Spleen (tissue), 11 donors: Measurements from ENCODE around the gene RNF224. TPM values are rescaled to one million over a fixed set of nuclear protein-coding genes. Genes with fewer than 3 reads are reported as not detected.

Experiments used
- DNase-seq: peaks from one replicate; pipeline ENCODE4 v3.0.0-alpha.2; 2020
- H3K27ac ChIP-seq, 8 donors: fragments of 200-600 bp; sonication (generic) in 7 of 8; 1 replicate in 4 of 8; 2 replicates in 4 of 8; pipeline versions ENCODE4 v1.5.0 to v1.8.0; 2016 to 2021; ENCODE audit warnings: inconsistent platforms in 4 of 8, mild to moderate bottlenecking in 4 of 8, moderate library complexity in 1 of 8
- H3K27me3 ChIP-seq, 7 donors: fragments of 200-600 bp; sonication (generic) in 6 of 7; replicated peaks in 1 of 7; 1 replicate in 4 of 7; 2 replicates in 3 of 7; pipeline versions ENCODE4 v1.5.0 to v1.8.0; 2016 to 2021; ENCODE audit warnings: inconsistent platforms in 3 of 7, mild to moderate bottlenecking in 1 of 7
- H3K36me3 ChIP-seq, 6 donors: fragments of 200-600 bp; sonication (generic) in 5 of 6; 1 replicate in 4 of 6; 2 replicates in 2 of 6; pipeline versions ENCODE4 v1.5.0 to v1.8.0; 2016 to 2021; ENCODE audit warnings: inconsistent platforms in 2 of 6
- H3K4me1 ChIP-seq, 6 donors: fragments of 200-600 bp; sonication (generic) in 5 of 6; 1 replicate in 3 of 6; 2 replicates in 3 of 6; pipeline versions ENCODE4 v1.5.0 to v1.8.0; 2016 to 2021; ENCODE audit warnings: inconsistent platforms in 3 of 6
- H3K4me3 ChIP-seq, 8 donors: fragments of 200-600 bp; sonication (generic) in 7 of 8; 1 replicate in 4 of 8; 2 replicates in 4 of 8; pipeline versions ENCODE4 v1.5.0 to v1.8.0; 2016 to 2021; ENCODE audit warnings: inconsistent platforms in 4 of 8, mild to moderate bottlenecking in 4 of 8, moderate library complexity in 2 of 8
- H3K9me3 ChIP-seq, 8 donors: fragments of 200-600 bp; sonication (generic) in 7 of 8; 1 replicate in 4 of 8; 2 replicates in 4 of 8; pipeline versions ENCODE4 v1.5.0 to v1.8.0; 2016 to 2021; ENCODE audit warnings: inconsistent platforms in 4 of 8
- CTCF ChIP-seq, 11 experiments: fragments of 200-600 bp in 7 of 11; fragments of 450-650 bp in 4 of 11; sonication (generic) in 4 of 11; IDR thresholded peaks in 8 of 11; conservative IDR thresholded peaks in 3 of 11; 1 replicate in 7 of 11; 2 replicates in 4 of 11; pipeline versions ENCODE4 v1.4.0 to v1.8.0; 2016 to 2021; ENCODE audit warnings: antibody characterized with exemption in 11 of 11, inconsistent platforms in 4 of 11, mild to moderate bottlenecking in 1 of 11
- POLR2A ChIP-seq, 3 donors: fragments of 450-650 bp; IDR thresholded peaks; one replicate each; pipeline ENCODE4 v1.5.1; 2017; ENCODE audit warnings: antibody characterized with exemption in 3 of 3, mild to moderate bottlenecking in 1 of 3
- POLR2AphosphoS5 ChIP-seq, 3 donors: sonication (generic); formaldehyde crosslinking; IDR thresholded peaks; one replicate each; pipeline ENCODE4 v1.5.1; 2017; ENCODE audit warnings: antibody characterized with exemption in 3 of 3
- WGBS, 5 donors: extraction: QIAGEN DNeasy Blood & Tissue Kit in 3 of 5; methylation state at CpG; one replicate each; pipeline versions ENCODE4 v1.1.5 to v1.1.7; 2013 to 2018; 5-methylcytosine and 5-hydroxymethylcytosine counted together
- intact Hi-C: fragments of 100-400 bp; cut with DNase I; formaldehyde crosslinking; loops from one replicate; pipeline ENCODE4 v1.15.0; 2023; ENCODE audit warnings: low total_unique reads
- polyA plus RNA-seq, 3 donors: library from polyadenylated mRNA; stranded (reverse); fragments of 200-250 nt; gene quantifications; one replicate each; pipeline ENCODE4 v1.2.1, GENCODE V29; 2013
- total RNA-seq, 7 donors: library from RNA; depleted of rRNA in 3 of 7; stranded (reverse); fragments of >200 nt in 3 of 7; fragmentation: NEBNext Ultra II Directional in 4 of 7; extraction: Animal tissue kit (Norgen Biotek cat#: 25700) in 4 of 7; gene quantifications; one replicate each; pipeline versions ENCODE4 v1.1.0 to v1.2.1, GENCODE V29; 2016 to 2021
- donor health status: healthy with polysubstance abuse.
- donor health status: DM: no; HTN: no; CAD: no; lungs with moderate emphysema.
- donor health status: DM: no; HTN: no; CAD: no.
- donor health status: Bipolar disorder and iron deficiency.
- donor health status: healthy.
- donor health status: DM: no; HTN: no; CAD: no.
- donor health status: DM: yes; HTN: yes; CAD: no.

The RNF224 gene
- total and polyA plus RNA-seq, 10 donors, result not detected

DNA sequence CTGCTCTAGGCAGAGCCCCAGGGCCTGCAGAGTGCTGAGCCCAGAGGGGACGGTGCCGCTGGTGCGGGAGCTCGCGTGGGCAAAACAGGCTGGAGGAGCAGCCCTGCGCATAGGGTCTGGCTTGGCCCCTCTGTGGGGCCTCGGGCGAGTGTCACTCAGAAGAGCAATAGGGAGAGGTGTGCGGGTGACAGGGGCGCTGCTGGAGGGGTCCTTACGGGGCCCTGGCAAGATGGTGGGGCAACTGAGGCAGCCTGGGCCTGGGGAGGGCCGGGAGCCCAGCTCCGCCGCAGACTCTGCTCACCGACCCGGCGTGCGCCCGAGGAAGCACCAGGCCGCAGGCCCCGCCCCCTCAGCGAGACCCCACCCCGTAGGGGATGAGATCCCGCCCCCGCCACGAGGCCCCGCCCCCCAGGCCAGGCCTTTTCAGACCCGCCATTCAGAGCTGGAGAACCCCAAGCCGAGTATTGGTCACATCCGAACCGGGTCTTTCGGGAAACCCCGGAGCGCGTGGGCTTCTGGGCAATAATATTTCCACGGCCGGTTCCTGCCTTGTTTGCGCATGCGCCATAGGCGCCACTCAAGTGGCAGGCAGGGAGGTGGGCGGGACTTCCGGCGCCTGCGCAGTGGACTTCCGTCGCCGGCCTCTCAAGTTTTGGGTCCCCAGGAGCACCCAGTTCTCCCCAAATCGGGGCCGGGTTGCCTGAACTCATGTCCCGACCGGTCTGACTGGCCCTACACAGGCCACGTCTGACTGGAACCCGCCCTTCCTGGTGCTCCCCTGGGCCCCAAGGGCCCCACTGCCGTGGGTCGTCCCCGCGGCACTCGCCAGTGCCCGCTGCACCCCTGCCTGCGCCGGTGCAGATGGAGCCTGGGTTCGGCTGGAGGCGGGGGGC, 4.0 kb upstream of the RNF224 start:
- Histone ChIP-seq H3K36me3 (no peaks in the 10 kb centered on the region), H3K9me3 (no peaks in the 10 kb centered on the region), H3K4me3 (peak overlapping the region; percentile 54 to 81 (median 63)), H3K4me1 (peaks cover 8 to 60% (median 34%) of the 10 kb centered on the region in 6 donors), H3K27me3 (peaks cover 0 to 33% (median 7%) of the 10 kb centered on the region in 7 donors), H3K27ac (peak overlapping the region; percentile 86 to 94 (median 90))
- intact Hi-C loops, result loop anchor here (2.0 to 5.0 kb wide), 2 partner anchors 19 to 106 kb away; partner anchors contain the start of genes NDOR1 and TMEM203
- peak; percentile 99 for DNase-seq
- peak in 1 of 11 experiments; percentile 22 for TF ChIP-seq CTCF (IDR thresholded peaks at IDR 0.05 in 8 of 11, conservative IDR thresholded peaks at IDR 0.05 in 3 of 11)
- peak in 2 of 3 donors; percentile 39 to 44 for TF ChIP-seq POLR2A (IDR thresholded peaks at IDR 0.05)
- peak; percentile 86 to 90 (median 88) for TF ChIP-seq POLR2AphosphoS5 (IDR thresholded peaks at IDR 0.05)
- WGBS, 5 donors, result 0 to 1% (median 1%) methylated on average over 24 to 63 of the region's 63 CpGs

GRCh38 chr9:137224830-137225694, 2.2 kb upstream of the RNF224 start, which contains the start of gene CYSRT1:
TSS of gene CYSRT1 (plus strand) at chr9:137225174. CDS start at chr9:137225622, 448 bp downstream.
- DNase-seq, result no peak

DNA sequence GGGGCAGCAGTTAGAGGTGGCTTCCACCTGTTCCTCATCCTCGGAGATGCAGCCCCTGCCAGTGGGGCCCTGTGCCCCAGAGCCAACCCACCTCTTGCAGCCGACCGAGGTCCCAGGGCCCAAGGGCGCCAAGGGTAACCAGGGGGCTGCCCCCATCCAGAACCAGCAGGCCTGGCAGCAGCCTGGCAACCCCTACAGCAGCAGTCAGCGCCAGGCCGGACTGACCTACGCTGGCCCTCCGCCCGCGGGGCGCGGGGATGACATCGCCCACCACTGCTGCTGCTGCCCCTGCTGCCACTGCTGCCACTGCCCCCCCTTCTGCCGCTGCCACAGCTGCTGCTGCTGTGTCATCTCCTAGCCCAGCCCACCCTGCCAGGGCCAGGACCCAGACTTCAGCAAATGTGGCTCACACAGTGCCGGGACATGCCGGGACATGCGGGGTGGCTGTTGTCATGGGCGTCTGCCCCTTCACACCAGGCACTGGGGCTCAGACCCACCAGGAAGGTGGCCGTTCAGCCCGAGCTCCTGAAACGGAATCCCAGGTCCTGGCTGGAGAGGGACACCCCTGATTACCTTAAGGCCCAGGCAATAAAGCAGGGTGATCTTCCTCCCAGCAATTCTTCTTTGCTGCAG, 1.5 kb upstream of the RNF224 start:
- Histone ChIP-seq H3K4me1 (peaks cover 8 to 47% (median 31%) of the 10 kb centered on the region in 6 donors), H3K36me3 (no peaks in the 10 kb centered on the region), H3K9me3 (no peaks in the 10 kb centered on the region), H3K27me3 (peaks cover 0 to 58% (median 25%) of the 10 kb centered on the region in 7 donors), H3K27ac (no peak overlapping the region), H3K4me3 (no peak overlapping the region)
- intact Hi-C loops, result no loop called here
- no peak for TF ChIP-seq CTCF (IDR thresholded peaks at IDR 0.05 in 8 of 11, conservative IDR thresholded peaks at IDR 0.05 in 3 of 11)
- TF ChIP-seq POLR2A (IDR thresholded peaks at IDR 0.05), result no peak
- TF ChIP-seq POLR2AphosphoS5 (IDR thresholded peaks at IDR 0.05), result no peak
- no peak for DNase-seq
- 80 to 88% (median 84%) methylated on average over 8 to 21 of the region's 21 CpGs for WGBS, 5 donors

More at GRCh38 chr9:137224830-137225694, 2.2 kb upstream of the RNF224 start, which contains the start of gene CYSRT1:
- Histone ChIP-seq H3K9me3 (no peaks in the 10 kb centered on the region), H3K27me3 (peaks cover 0 to 50% (median 25%) of the 10 kb centered on the region in 7 donors), H3K36me3 (no peaks in the 10 kb centered on the region), H3K4me3 (peak within 1 kb of the TSS in 7 of 8 donors; percentile 54 to 81 (median 62)), H3K4me1 (peaks cover 8 to 48% (median 31%) of the 10 kb centered on the region in 6 donors), H3K27ac (peak within 1 kb of the TSS in 7 of 8 donors; percentile 87 to 94 (median 91))
- no peak for TF ChIP-seq CTCF (IDR thresholded peaks at IDR 0.05 in 8 of 11, conservative IDR thresholded peaks at IDR 0.05 in 3 of 11)
- no peak for TF ChIP-seq POLR2A (IDR thresholded peaks at IDR 0.05)
- no peak for TF ChIP-seq POLR2AphosphoS5 (IDR thresholded peaks at IDR 0.05)
- intact Hi-C loops, result loop anchor here (5.0 kb wide), 1 partner anchor 108 kb away; no protein-coding TSS in a partner anchor
- WGBS, 5 donors, result 50 to 65% (median 54%) methylated on average over 10 to 23 of the region's 23 CpGs
